Lower lobe of right lung (tissue), 2 donors: ENCODE measurements around the gene LPP. TPM values are rescaled to one million over a fixed set of nuclear protein-coding genes. Genes with fewer than 3 reads are reported as not detected.
A peak's percentile ranks its signal among the peaks of the same experiment; 100 is the strongest.

Experiments
- ATAC-seq, 2 donors: fragments of 200-7000 bp; cut with Tn5 transposase; one replicate each; pipeline ENCODE4 v1.9.1; 2020 to 2022; ENCODE audit warnings: mild to moderate bottlenecking in 2 of 2, moderate library complexity in 2 of 2
- DNase-seq: peaks from one replicate; pipeline ENCODE4 v3.0.0-alpha.2; 2020
- H3K27ac ChIP-seq: fragments of 200-600 bp; one replicate; pipeline ENCODE4 v1.8.0; 2022
- H3K27me3 ChIP-seq: fragments of 200-600 bp; one replicate; pipeline ENCODE4 v1.8.0; 2022; ENCODE audit warnings: low read depth
- H3K36me3 ChIP-seq: fragments of 200-600 bp; one replicate; pipeline ENCODE4 v1.8.0; 2022; ENCODE audit warnings: mild to moderate bottlenecking
- H3K4me1 ChIP-seq: fragments of 200-600 bp; one replicate; pipeline ENCODE4 v1.8.0; 2022
- H3K4me3 ChIP-seq: fragments of 200-600 bp; one replicate; pipeline ENCODE4 v1.8.0; 2022; ENCODE audit warnings: mild to moderate bottlenecking
- H3K9me3 ChIP-seq: fragments of 200-600 bp; one replicate; pipeline ENCODE4 v1.8.0; 2022
- CTCF ChIP-seq: fragments of 200-600 bp; IDR thresholded peaks from one replicate; pipeline ENCODE4 v1.8.0; 2022; ENCODE audit warnings: antibody characterized with exemption, mild to moderate bottlenecking
- intact Hi-C: fragments of 100-400 bp; cut with DNase I; formaldehyde crosslinking; loops from one replicate; pipeline ENCODE4 v1.11.0; 2022
- total RNA-seq: library from RNA; stranded (reverse); fragmentation: NEBNext Ultra II Directional; extraction: Animal tissue kit (Norgen Biotek cat#: 25700); gene quantifications from one replicate; pipeline ENCODE4 v1.2.1, GENCODE V29; 2021
- donor health status: DM: no; HTN: yes; CAD: no; lungs with severe emphysema.

LPP gene
- total RNA-seq, 1 donor from 2014 or later: 180 TPM

- DNase-seq (no peak), ATAC-seq (no peak)
- no peaks in the 10 kb centered on the region for H3K36me3 ChIP-seq
- H3K4me3 ChIP-seq: no peak overlapping the region
- no peak overlapping the region for H3K27ac ChIP-seq
- intact Hi-C loops: no loop called here
- peaks cover 23% of the 10 kb centered on the region for H3K4me1 ChIP-seq
- H3K27me3 ChIP-seq: no peaks in the 10 kb centered on the region
- no peak for TF ChIP-seq CTCF
- H3K9me3 ChIP-seq: no peaks in the 10 kb centered on the region
These were observed 632.5 kb downstream of the LPP start for GRCh38 chr3:188786424-188786823.

- DNase-seq (no peak), ATAC-seq (peak; percentile 37 to 51)
- no peaks in the 10 kb centered on the region for H3K27me3 ChIP-seq
- H3K4me3 ChIP-seq: no peak overlapping the region
- intact Hi-C loops: no loop called here
- H3K36me3 ChIP-seq: no peaks in the 10 kb centered on the region
- H3K27ac ChIP-seq: no peak overlapping the region
- TF ChIP-seq CTCF: no peak
- no peaks in the 10 kb centered on the region for H3K9me3 ChIP-seq
- H3K4me1 ChIP-seq: peaks cover 9% of the 10 kb centered on the region
These were observed 634.7 kb downstream of the LPP start for GRCh38 chr3:188788621-188789081.

DNA sequence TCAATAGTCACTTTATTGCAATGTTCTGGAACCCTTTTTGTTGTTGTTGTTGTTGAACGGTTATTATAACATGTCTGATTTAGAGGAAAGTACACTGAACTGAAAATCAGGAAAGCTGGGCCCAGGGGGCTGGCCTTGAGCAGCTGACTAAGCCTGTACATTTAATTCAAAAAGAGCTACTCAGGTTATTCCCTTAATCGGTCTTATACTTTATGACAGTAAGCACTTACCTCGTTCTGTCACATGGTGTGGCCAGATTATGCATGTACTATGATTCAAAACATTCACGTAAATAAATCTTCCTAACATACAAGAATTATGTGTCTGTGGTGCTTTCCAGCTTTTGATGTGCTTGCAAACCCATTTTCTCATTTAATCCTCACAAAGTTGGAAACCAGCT lies 635.3 kb downstream of the LPP start:
- intact Hi-C loops: no loop called here
- ATAC-seq (no peak), DNase-seq (no peak)
- H3K36me3 ChIP-seq: no peaks in the 10 kb centered on the region
- TF ChIP-seq CTCF: no peak
- H3K9me3 ChIP-seq: no peaks in the 10 kb centered on the region
- no peak overlapping the region for H3K4me3 ChIP-seq
- peaks cover 9% of the 10 kb centered on the region for H3K4me1 ChIP-seq
- H3K27me3 ChIP-seq: no peaks in the 10 kb centered on the region
- H3K27ac ChIP-seq: no peak overlapping the region

GRCh38 chr3:188791311-188791710 lies 637.4 kb downstream of the LPP start:
- TF ChIP-seq CTCF: no peak
- Histone ChIP-seq H3K27ac (no peak overlapping the region), H3K27me3 (no peaks in the 10 kb centered on the region), H3K4me1 (peaks cover 12% of the 10 kb centered on the region), H3K9me3 (no peaks in the 10 kb centered on the region), H3K4me3 (no peak overlapping the region), H3K36me3 (no peaks in the 10 kb centered on the region)
- DNase-seq (no peak), ATAC-seq (no peak)
- intact Hi-C loops: no loop called here

GRCh38 chr3:188792793-188793192 lies 638.8 kb downstream of the LPP start:
- peak; percentile 18 for TF ChIP-seq CTCF
- H3K36me3 ChIP-seq: no peaks in the 10 kb centered on the region
- H3K9me3 ChIP-seq: no peaks in the 10 kb centered on the region
- DNase-seq: peak; percentile 50
- no peaks in the 10 kb centered on the region for H3K27me3 ChIP-seq
- no peak overlapping the region for H3K4me3 ChIP-seq
- H3K27ac ChIP-seq: no peak overlapping the region
- peak in 1 of 2 donors; percentile 50 for ATAC-seq
- intact Hi-C loops: no loop called here
- H3K4me1 ChIP-seq: peaks cover 19% of the 10 kb centered on the region
